Panc1 (cell line): ENCODE data around the gene CLDN11.

Experiments
- CTCF ChIP-seq: fragments of 450-650 bp; IDR thresholded peaks from 2 replicates; pipeline ENCODE4 v1.5.1; 2017; ENCODE audit warnings: mild to moderate bottlenecking
- POLR2AphosphoS5 ChIP-seq: IDR thresholded peaks from 2 replicates; pipeline ENCODE4 v1.6.1; 2012; ENCODE audit warnings: mild to moderate bottlenecking, low read depth, low read length, moderate library complexity
- REST ChIP-seq, 2 experiments: IDR thresholded peaks; 2 replicates each; pipeline ENCODE4 v1.6.1; 2011 to 2012; ENCODE audit warnings: low read depth in 2 of 2, control low read depth in 1 of 2, low read length in 1 of 2, mild to moderate bottlenecking in 1 of 2, moderate library complexity in 1 of 2; ENCODE audit not compliant: insufficient read depth in 1 of 2
- SIN3A ChIP-seq: IDR thresholded peaks from 2 replicates; pipeline ENCODE4 v1.6.1; 2012; ENCODE audit warnings: low read depth, mild to moderate bottlenecking, low read length, moderate library complexity, borderline replicate concordance; ENCODE audit not compliant: insufficient read depth

GRCh38 chr3:170437176-170437575 lies 18.5 kb downstream of the CLDN11 start:
- TF ChIP-seq CTCF (no peak), REST (IDR thresholded peaks at IDR 0.05; ENCODE audit: insufficient read depth in 1 of 2, low read depth in 2 of 2, low read length in 1 of 2) (no peak), SIN3A (no peak), POLR2AphosphoS5 (no peak)
